ENCODE measurements around the gene ADH1B. TPM values are rescaled to one million over a fixed set of nuclear protein-coding genes. Genes with fewer than 3 reads are reported as not detected.
"Not testable (repeated sequence)": the region's sequence is repeated elsewhere in the genome, so short reads cannot be mapped to it uniquely, and the experiment has no call there.

Gene ADH1B
- total and polyA plus RNA-seq, 12 donors: 12.6 to 257 (median 36.2) TPM

GRCh38 chr4:99356992-99357391 lies 35.8 kb upstream of the ADH1B start:
- WGBS, 2 donors: 88% methylated on average over 1 of the region's 1 CpG
- Histone ChIP-seq H3K4me1 (peaks cover 0 to 7% (median 0%) of the 10 kb centered on the region in 9 donors), H3K27me3 (no peaks in the 10 kb centered on the region), H3K9me3 (peaks cover 0 to 21% (median 0%) of the 10 kb centered on the region in 11 donors), H3K27ac (no peak overlapping the region), H3K4me3 (no peak overlapping the region), H3K36me3 (no peaks in the 10 kb centered on the region)
- no peak for DNase-seq
- TF ChIP-seq CTCF (IDR thresholded peaks at IDR 0.05): no peak
- ATAC-seq: no peak
- intact Hi-C loops (cut with DNase I): no loop called here

DNA sequence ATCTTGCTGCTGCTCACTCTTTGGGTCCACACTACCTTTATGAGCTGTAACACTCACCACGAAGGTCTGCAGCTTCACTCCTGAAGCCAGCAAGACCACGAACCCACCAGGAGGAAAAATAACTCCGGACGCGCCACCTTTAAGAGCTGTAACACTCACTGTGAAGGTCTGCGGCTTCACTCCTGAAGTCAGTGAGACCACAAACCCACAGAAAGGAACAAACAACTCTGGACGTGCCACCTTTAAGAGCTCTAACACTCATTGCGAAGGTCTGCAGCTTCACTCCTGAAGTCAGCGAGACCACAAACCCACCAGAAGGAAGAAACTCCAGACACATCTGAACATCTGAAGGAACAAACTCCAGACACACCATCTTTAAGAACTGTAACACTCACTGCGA lies 34.9 kb upstream of the ADH1B start:
- peaks cover 0 to 21% (median 0%) of the 10 kb centered on the region in 11 donors for H3K9me3 ChIP-seq
- DNase-seq; intact Hi-C loops (cut with DNase I); H3K4me1 ChIP-seq; H3K4me3 ChIP-seq; H3K36me3 ChIP-seq; ATAC-seq; H3K27me3 ChIP-seq; H3K27ac ChIP-seq: not testable (repeated sequence)
- 74 to 79% methylated on average over 10 of the region's 10 CpGs for WGBS, 2 donors

- peak within 1 kb of the TSS in 6 of 10 donors; percentile 1 to 36 (median 20) for H3K4me3 ChIP-seq
- no peaks in the 10 kb centered on the region for H3K36me3 ChIP-seq
- H3K4me1 ChIP-seq: peaks cover 0 to 6% (median 0%) of the 10 kb centered on the region in 9 donors
- WGBS, 2 donors: 50 to 55% methylated on average over 10 of the region's 10 CpGs
- intact Hi-C loops (cut with DNase I): no loop called here
- DNase-seq (peak in 1 of 2 donors; percentile 23), ATAC-seq (peak in 7 of 8 donors; percentile 35 to 77 (median 59))
- H3K9me3 ChIP-seq: peaks cover 0 to 9% (median 0%) of the 10 kb centered on the region in 11 donors
- TF ChIP-seq CTCF (IDR thresholded peaks at IDR 0.05): no peak
- H3K27me3 ChIP-seq: no peaks in the 10 kb centered on the region
- H3K27ac ChIP-seq: peak within 1 kb of the TSS in 4 of 10 donors; percentile 11 to 47 (median 32)
These were observed 31.7 kb upstream of the ADH1B start, which contains the start of gene ADH1C for GRCh38 chr4:99352602-99353537. Gene ADH1C, minus strand, starts transcription at chr4:99352746. Its CDS starts 71 bp downstream, at chr4:99352675.

GRCh38 chr4:99351487-99351886 lies 30.3 kb upstream of the ADH1B start:
- no peak overlapping the region for H3K27ac ChIP-seq
- H3K27me3 ChIP-seq: no peaks in the 10 kb centered on the region
- no peak for DNase-seq
- no peaks in the 10 kb centered on the region for H3K36me3 ChIP-seq
- no peak for ATAC-seq
- intact Hi-C loops (cut with DNase I): no loop called here
- H3K4me1 ChIP-seq: peaks cover 0 to 6% (median 0%) of the 10 kb centered on the region in 9 donors
- TF ChIP-seq CTCF (IDR thresholded peaks at IDR 0.05): no peak
- H3K4me3 ChIP-seq: peak overlapping the region in 2 of 10 donors; percentile 31 to 36
- WGBS, 2 donors: 88 to 89% methylated on average over 2 of the region's 2 CpGs
- H3K9me3 ChIP-seq: peaks cover 0 to 3% (median 0%) of the 10 kb centered on the region in 11 donors
